Stimulated activated CD4-positive, alpha-beta T cell treated with anti-CD3 and anti-CD28 coated beads, Interleukin-4, amount 100 ng/mL, for 48 hours (primary cell): ENCODE data around the gene LHCGR.
"Not testable (repeated sequence)": the region's sequence is repeated elsewhere in the genome, so short reads cannot be mapped to it uniquely, and the experiment has no call there.

Experiments used
- DNase-seq, 2 donors: peaks; one replicate each; pipeline ENCODE4 v3.0.0-alpha.2; 2020; ENCODE audit warnings: low read depth in 2 of 2

LHCGR gene

GRCh38 chr2:48747319-48747718 lies 8.2 kb downstream of the LHCGR start:
- DNase-seq, result no peak

- DNase-seq, result not testable (repeated sequence)
These were observed 16.3 kb downstream of the LHCGR start for GRCh38 chr2:48739236-48739635.

GRCh38 chr2:48738806-48739205 lies 16.7 kb downstream of the LHCGR start:
- DNase-seq, result no peak

GRCh38 chr2:48736251-48736650 lies 19.3 kb downstream of the LHCGR start:
- no peak for DNase-seq

- DNase-seq, result no peak
These were observed 20.8 kb downstream of the LHCGR start for GRCh38 chr2:48734576-48735303.

- DNase-seq, result no peak
These were observed 22.4 kb downstream of the LHCGR start for GRCh38 chr2:48733067-48733503.

- DNase-seq, result no peak
These were observed 26.7 kb downstream of the LHCGR start for GRCh38 chr2:48728840-48729239.

- no peak for DNase-seq
These were observed 27.2 kb downstream of the LHCGR start for GRCh38 chr2:48728295-48728694.

GRCh38 chr2:48727560-48727959 lies 28.0 kb downstream of the LHCGR start:
- no peak for DNase-seq

GRCh38 chr2:48725696-48726494 lies 29.6 kb downstream of the LHCGR start:
- no peak for DNase-seq

GRCh38 chr2:48724278-48724677 lies 31.2 kb downstream of the LHCGR start:
- no peak for DNase-seq

GRCh38 chr2:48723129-48723528 lies 32.4 kb downstream of the LHCGR start:
- no peak for DNase-seq

- no peak for DNase-seq
These were observed 33.1 kb downstream of the LHCGR start for GRCh38 chr2:48722391-48722790.

GRCh38 chr2:48721158-48721557 lies 34.4 kb downstream of the LHCGR start:
- no peak for DNase-seq

- DNase-seq, result no peak
These were observed 35.9 kb downstream of the LHCGR start for GRCh38 chr2:48719480-48720177.

GRCh38 chr2:48717846-48718245 lies 37.7 kb downstream of the LHCGR start:
- DNase-seq, result no peak

GRCh38 chr2:48715956-48716355 lies 39.6 kb downstream of the LHCGR start:
- no peak for DNase-seq

GRCh38 chr2:48715042-48715899 lies 40.3 kb downstream of the LHCGR start:
- DNase-seq, result no peak

GRCh38 chr2:48714245-48714644 lies 41.3 kb downstream of the LHCGR start:
- no peak for DNase-seq

- DNase-seq, result no peak
These were observed 41.9 kb downstream of the LHCGR start for GRCh38 chr2:48713647-48714046.

- DNase-seq, result no peak
These were observed 43.4 kb downstream of the LHCGR start for GRCh38 chr2:48712151-48712550.

- no peak for DNase-seq
These were observed 44.2 kb downstream of the LHCGR start for GRCh38 chr2:48711343-48711742.
